ENCODE results near the gene PSMD6.

PSMD6 gene

GRCh38 chr3:64031540-64032508 lies 8.5 kb upstream of the PSMD6 start:
- Histone ChIP-seq H3K9ac (ENCODE audit: insufficient read length, low read depth) (no peak overlapping the region), H3K27me3 (ENCODE audit: insufficient read depth, insufficient read length) (no peaks in the 10 kb centered on the region), H3K9me3 (ENCODE audit: insufficient read depth, low read length) (peaks cover 14% of the 10 kb centered on the region), H3K4me1 (ENCODE audit: insufficient read depth, insufficient read length) (no peaks in the 10 kb centered on the region), H3K4me3 (ENCODE audit: insufficient read length, low read depth) (no peak overlapping the region), H3K36me3 (ENCODE audit: insufficient read depth, insufficient read length, low read length) (no peaks in the 10 kb centered on the region)
- DNase-seq (ENCODE audit: low read depth, low spot score) = no peak
- TF ChIP-seq SUZ12 (IDR thresholded peaks at IDR 0.05; ENCODE audit: extremely low read depth, insufficient read depth, insufficient read length) (no peak), ZNF274 (IDR thresholded peaks at IDR 0.05; ENCODE audit: low read depth, low read length) (no peak), YY1 (IDR thresholded peaks at IDR 0.05; ENCODE audit: insufficient read depth, insufficient read length) (no peak)

- peak; percentile 77 for DNase-seq (ENCODE audit: low read depth, low spot score)
- Histone ChIP-seq H3K27me3 (ENCODE audit: insufficient read depth, insufficient read length) (no peaks in the 10 kb centered on the region), H3K9me3 (ENCODE audit: insufficient read depth, low read length) (peaks cover 11% of the 10 kb centered on the region), H3K9ac (ENCODE audit: insufficient read length, low read depth) (no peak overlapping the region), H3K4me1 (ENCODE audit: insufficient read depth, insufficient read length) (no peaks in the 10 kb centered on the region), H3K4me3 (ENCODE audit: insufficient read length, low read depth) (no peak overlapping the region), H3K36me3 (ENCODE audit: insufficient read depth, insufficient read length, low read length) (no peaks in the 10 kb centered on the region)
- no peak for TF ChIP-seq ZNF274 (IDR thresholded peaks at IDR 0.05; ENCODE audit: low read depth, low read length)
- no peak for TF ChIP-seq SUZ12 (IDR thresholded peaks at IDR 0.05; ENCODE audit: extremely low read depth, insufficient read depth, insufficient read length)
- no peak for TF ChIP-seq YY1 (IDR thresholded peaks at IDR 0.05; ENCODE audit: insufficient read depth, insufficient read length)
Measured at GRCh38 chr3:64030741-64031140, 7.4 kb upstream of the PSMD6 start.

DNA sequence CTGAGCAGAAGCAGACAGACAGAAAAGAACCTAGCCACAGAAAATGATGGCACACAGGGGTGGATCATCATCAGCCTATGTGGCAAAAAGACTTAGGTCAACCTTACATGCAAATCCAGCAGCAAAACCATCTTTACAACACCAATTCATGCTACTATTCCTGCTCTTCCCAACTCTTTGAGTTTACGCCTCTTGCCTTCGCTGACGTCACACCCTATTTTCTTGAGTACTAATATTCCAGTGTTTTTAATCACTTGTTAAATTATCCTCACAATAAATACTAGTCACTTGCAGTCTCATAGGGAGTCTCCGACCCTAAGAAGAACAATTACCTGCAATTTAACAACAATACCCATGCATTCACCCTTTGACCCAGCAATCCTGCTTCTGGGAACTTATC lies 6.0 kb upstream of the PSMD6 start:
- no peak for DNase-seq (ENCODE audit: low read depth, low spot score)
- TF ChIP-seq ZNF274 (IDR thresholded peaks at IDR 0.05; ENCODE audit: low read depth, low read length) = no peak
- no peak for TF ChIP-seq YY1 (IDR thresholded peaks at IDR 0.05; ENCODE audit: insufficient read depth, insufficient read length)
- no peak for TF ChIP-seq SUZ12 (IDR thresholded peaks at IDR 0.05; ENCODE audit: extremely low read depth, insufficient read depth, insufficient read length)

GRCh38 chr3:64028754-64029153 lies 5.5 kb upstream of the PSMD6 start:
- Histone ChIP-seq H3K4me3 (ENCODE audit: insufficient read length, low read depth) (no peak overlapping the region), H3K4me1 (ENCODE audit: insufficient read depth, insufficient read length) (no peaks in the 10 kb centered on the region), H3K9me3 (ENCODE audit: insufficient read depth, low read length) (peaks cover under 1% of the 10 kb centered on the region; the same call in 1 of the 2 replicates), H3K27me3 (ENCODE audit: insufficient read depth, insufficient read length) (no peaks in the 10 kb centered on the region), H3K9ac (ENCODE audit: insufficient read length, low read depth) (no peak overlapping the region), H3K36me3 (ENCODE audit: insufficient read depth, insufficient read length, low read length) (no peaks in the 10 kb centered on the region)
- TF ChIP-seq SUZ12 (IDR thresholded peaks at IDR 0.05; ENCODE audit: extremely low read depth, insufficient read depth, insufficient read length) = no peak
- no peak for TF ChIP-seq ZNF274 (IDR thresholded peaks at IDR 0.05; ENCODE audit: low read depth, low read length)
- no peak for DNase-seq (ENCODE audit: low read depth, low spot score)

More for the DNA sequence above, 6.0 kb upstream of the PSMD6 start:
- no peaks in the 10 kb centered on the region for H3K36me3 ChIP-seq (ENCODE audit: insufficient read depth, insufficient read length, low read length)
- H3K27me3 ChIP-seq (ENCODE audit: insufficient read depth, insufficient read length) = no peaks in the 10 kb centered on the region
- no peak overlapping the region for H3K4me3 ChIP-seq (ENCODE audit: insufficient read length, low read depth)
- H3K9ac ChIP-seq (ENCODE audit: insufficient read length, low read depth) = no peak overlapping the region
- peaks cover 6% of the 10 kb centered on the region for H3K9me3 ChIP-seq (ENCODE audit: insufficient read depth, low read length)
- no peaks in the 10 kb centered on the region for H3K4me1 ChIP-seq (ENCODE audit: insufficient read depth, insufficient read length)

GRCh38 chr3:64027658-64028057 lies 4.4 kb upstream of the PSMD6 start:
- Histone ChIP-seq H3K27me3 (ENCODE audit: insufficient read depth, insufficient read length) (no peaks in the 10 kb centered on the region), H3K9ac (ENCODE audit: insufficient read length, low read depth) (no peak overlapping the region), H3K36me3 (ENCODE audit: insufficient read depth, insufficient read length, low read length) (peaks cover under 1% of the 10 kb centered on the region), H3K4me1 (ENCODE audit: insufficient read depth, insufficient read length) (no peaks in the 10 kb centered on the region), H3K4me3 (ENCODE audit: insufficient read length, low read depth) (no peak overlapping the region), H3K9me3 (ENCODE audit: insufficient read depth, low read length) (no peaks in the 10 kb centered on the region; the same call in 1 of the 2 replicates)
- TF ChIP-seq SUZ12 (IDR thresholded peaks at IDR 0.05; ENCODE audit: extremely low read depth, insufficient read depth, insufficient read length) = no peak
- no peak for TF ChIP-seq ZNF274 (IDR thresholded peaks at IDR 0.05; ENCODE audit: low read depth, low read length)
- no peak for TF ChIP-seq YY1 (IDR thresholded peaks at IDR 0.05; ENCODE audit: insufficient read depth, insufficient read length)
- no peak for DNase-seq (ENCODE audit: low read depth, low spot score)

GRCh38 chr3:64026346-64026745 lies 3.1 kb upstream of the PSMD6 start:
- H3K4me1 ChIP-seq (ENCODE audit: insufficient read depth, insufficient read length) = peaks cover 4% of the 10 kb centered on the region
- H3K27me3 ChIP-seq (ENCODE audit: insufficient read depth, insufficient read length) = no peaks in the 10 kb centered on the region
- no peak overlapping the region for H3K9ac ChIP-seq (ENCODE audit: insufficient read length, low read depth)
- peaks cover 14% of the 10 kb centered on the region for H3K36me3 ChIP-seq (ENCODE audit: insufficient read depth, insufficient read length, low read length)
- no peak for DNase-seq (ENCODE audit: low read depth, low spot score)
- H3K9me3 ChIP-seq (ENCODE audit: insufficient read depth, low read length) = no peaks in the 10 kb centered on the region
- H3K4me3 ChIP-seq (ENCODE audit: insufficient read length, low read depth) = no peak overlapping the region
- no peak for TF ChIP-seq SUZ12 (IDR thresholded peaks at IDR 0.05; ENCODE audit: extremely low read depth, insufficient read depth, insufficient read length)
- TF ChIP-seq ZNF274 (IDR thresholded peaks at IDR 0.05; ENCODE audit: low read depth, low read length) = no peak
- no peak for TF ChIP-seq YY1 (IDR thresholded peaks at IDR 0.05; ENCODE audit: insufficient read depth, insufficient read length)

DNA sequence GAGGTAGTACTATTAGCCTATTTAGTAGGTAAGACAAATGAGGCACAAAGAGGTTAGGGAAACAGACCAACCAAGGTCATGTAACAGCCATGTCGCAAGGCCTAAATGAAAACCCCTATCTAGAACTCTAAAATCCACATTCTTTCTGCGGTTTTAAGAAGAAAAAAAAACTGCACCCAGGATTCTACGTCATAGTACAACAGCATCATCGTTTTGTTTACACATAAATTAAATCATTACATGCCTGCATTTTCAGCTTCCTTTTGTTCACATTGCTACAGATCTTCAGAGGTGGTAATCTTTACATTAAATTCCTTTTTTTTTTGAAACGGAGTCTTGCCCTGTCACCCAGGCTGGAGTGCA lies 548 bp upstream of the PSMD6 start:
- no peaks in the 10 kb centered on the region for H3K9me3 ChIP-seq (ENCODE audit: insufficient read depth, low read length)
- no peak for DNase-seq (ENCODE audit: low read depth, low spot score)
- no peak for TF ChIP-seq YY1 (IDR thresholded peaks at IDR 0.05; ENCODE audit: insufficient read depth, insufficient read length)
- TF ChIP-seq SUZ12 (IDR thresholded peaks at IDR 0.05; ENCODE audit: extremely low read depth, insufficient read depth, insufficient read length) = no peak
- no peak for TF ChIP-seq ZNF274 (IDR thresholded peaks at IDR 0.05; ENCODE audit: low read depth, low read length)
- no peak overlapping the region for H3K9ac ChIP-seq (ENCODE audit: insufficient read length, low read depth)
- H3K27me3 ChIP-seq (ENCODE audit: insufficient read depth, insufficient read length) = no peaks in the 10 kb centered on the region
- H3K36me3 ChIP-seq (ENCODE audit: insufficient read depth, insufficient read length, low read length) = peaks cover 37% of the 10 kb centered on the region
- peaks cover 4% of the 10 kb centered on the region for H3K4me1 ChIP-seq (ENCODE audit: insufficient read depth, insufficient read length)
- no peak overlapping the region for H3K4me3 ChIP-seq (ENCODE audit: insufficient read length, low read depth)

Data from NT2/D1 (cell line).